ENCODE measurements around the gene PHF2. TPM values are rescaled to one million over a fixed set of nuclear protein-coding genes. Genes with fewer than 3 reads are reported as not detected.

PHF2 gene
- total and polyA plus RNA-seq, 9 of the 15 experiments (the other 6 are each of a cell fraction or from before 2014, with no cell fraction given) = 0.37 to 14.4 (median 8.1) TPM

GRCh38 chr9:93662016-93662638 is 85.7 kb downstream of the PHF2 start:
- no peak overlapping the region for H2AFZ ChIP-seq (ENCODE audit: low read depth, low read length)
- H3K9ac ChIP-seq (ENCODE audit: insufficient read depth in 1 of 2, low read depth in 2 of 2, low read length in 2 of 2) = no peak overlapping the region
- 63% methylated on average over 4 of the region's 4 CpGs for WGBS (ENCODE audit: insufficient coverage, low coverage, missing lambda C conversion rate)
- intact Hi-C loops (cut with micrococcal nuclease) (loop anchor here (10.0 kb wide), 1 partner anchor 87 kb away; the partner anchor contains the start of gene PHF2), in situ Hi-C loops (cut with MboI) (no loop called here)
- BruUV-seq (replicated peaks) = no TSS peak
- no peaks in the 10 kb centered on the region for H3K9me3 ChIP-seq (replicated peaks; ENCODE audit: control insufficient read depth, insufficient read depth, low read depth, low read length)
- FAIRE-seq (no peak), DNase-seq (ENCODE audit: extremely low read depth in 1 of 4, low spot score in 3 of 4) (no peak), ATAC-seq (no peak)
- H3K4me1 ChIP-seq (replicated peaks in 1 of 2; ENCODE audit: control insufficient read depth in 2 of 2, insufficient read depth in 2 of 2, low read length in 2 of 2) = peaks cover 0 to 18% of the 10 kb centered on the region in 2 experiments; a peak in 1 of 5 replicates
- ChIA-PET POLR2A (no interaction called here), CTCF (ENCODE audit: low intra/inter-chr PET ratio) (no interaction called here)
- H3K36me3 ChIP-seq (ENCODE audit: control insufficient read depth, insufficient read depth, low read length) = peaks cover 14% of the 10 kb centered on the region; the same call in 2 of the 3 replicates
- no peak overlapping the region for H3K4me3 ChIP-seq
- H4K20me1 ChIP-seq (replicated peaks; ENCODE audit: control insufficient read depth, insufficient read depth, low read length) = no peaks in the 10 kb centered on the region
- peaks cover 3% of the 10 kb centered on the region for H3K9me1 ChIP-seq (ENCODE audit: control insufficient read depth, insufficient read depth, low read length)
- no peak for TF ChIP-seq ZNF174 (CRISPR knock-in tag; IDR thresholded peaks at IDR 0.05)
- no peak for TF ChIP-seq C11orf30 (IDR thresholded peaks at IDR 0.05; ENCODE audit: low read depth)
- TF ChIP-seq ZNF121 (CRISPR knock-in tag; conservative IDR thresholded peaks at IDR 0.05) = no peak
- TF ChIP-seq CBFA2T3 (IDR thresholded peaks at IDR 0.05) = no peak
- TF ChIP-seq KHSRP (IDR thresholded peaks at IDR 0.05) = no peak
- TF ChIP-seq IRF2 (CRISPR knock-in tag; IDR thresholded peaks at IDR 0.05) = no peak
- H3K27me3 ChIP-seq (ENCODE audit: control insufficient read depth in 2 of 2, insufficient read depth in 2 of 2, low read length in 2 of 2) = no peaks in the 10 kb centered on the region
- no peak overlapping the region for H3K4me2 ChIP-seq (ENCODE audit: insufficient read depth, low read length)
- H3K79me2 ChIP-seq (ENCODE audit: control insufficient read depth, insufficient read depth, low read length) = no peaks in the 10 kb centered on the region
- no peak overlapping the region for H3K27ac ChIP-seq (ENCODE audit: extremely low read depth, low read depth, low read length)

DNA sequence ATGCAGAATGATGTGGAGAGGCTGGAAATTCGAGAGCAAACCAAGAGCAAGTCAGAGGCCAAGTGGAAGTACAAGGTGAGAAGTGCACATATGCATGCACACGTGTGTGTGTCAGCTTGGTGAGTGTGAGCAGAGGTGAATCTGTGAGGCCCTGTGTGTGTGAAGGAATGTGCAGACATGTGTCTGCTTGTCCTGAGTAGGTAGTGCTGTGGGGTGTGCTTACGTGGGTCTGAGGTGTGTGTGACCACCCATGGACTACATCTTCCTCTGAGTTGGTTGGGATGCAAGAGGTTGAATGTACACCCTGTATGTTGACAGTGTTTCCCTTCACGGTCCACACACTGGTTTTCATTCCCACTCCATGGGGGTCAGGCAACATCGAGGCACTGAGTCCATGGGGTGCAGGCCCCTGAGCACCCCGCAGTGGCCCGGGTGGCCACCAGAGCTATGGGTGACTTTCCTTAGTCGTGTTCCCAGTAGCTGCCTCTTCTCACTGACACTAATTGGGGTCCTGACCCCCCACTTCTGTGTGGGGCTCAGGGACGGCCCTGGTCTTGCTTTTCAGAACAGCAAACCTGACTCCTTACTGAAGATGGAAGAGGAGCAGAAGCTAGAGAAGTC is 86.7 kb downstream of the PHF2 start:
- ChIA-PET POLR2A (no interaction called here), CTCF (ENCODE audit: low intra/inter-chr PET ratio) (no interaction called here)
- DNase-seq (ENCODE audit: extremely low read depth in 1 of 4, low spot score in 3 of 4) = no peak
- no peak overlapping the region for H3K9ac ChIP-seq (ENCODE audit: insufficient read depth in 1 of 2, low read depth in 2 of 2, low read length in 2 of 2)
- peaks cover 3% of the 10 kb centered on the region for H3K9me1 ChIP-seq (ENCODE audit: control insufficient read depth, insufficient read depth, low read length)
- FAIRE-seq = no peak
- H3K4me1 ChIP-seq (replicated peaks in 1 of 2; ENCODE audit: control insufficient read depth in 2 of 2, insufficient read depth in 2 of 2, low read length in 2 of 2) = peaks cover 0 to 23% of the 10 kb centered on the region in 2 experiments; a peak in 3 of 5 replicates
- no peaks in the 10 kb centered on the region for H3K9me3 ChIP-seq (replicated peaks; ENCODE audit: control insufficient read depth, insufficient read depth, low read depth, low read length)
- BruUV-seq (replicated peaks) = no TSS peak
- H3K36me3 ChIP-seq (ENCODE audit: control insufficient read depth, insufficient read depth, low read length) = peaks cover 14% of the 10 kb centered on the region; the same call in 2 of the 3 replicates
- intact Hi-C loops (cut with micrococcal nuclease) (loop anchor here (10.0 kb wide), 1 partner anchor 88 kb away; the partner anchor contains the start of gene PHF2), in situ Hi-C loops (cut with MboI) (no loop called here)
- no peak overlapping the region for H2AFZ ChIP-seq (ENCODE audit: low read depth, low read length)
- H3K79me2 ChIP-seq (ENCODE audit: control insufficient read depth, insufficient read depth, low read length) = no peaks in the 10 kb centered on the region
- 68% methylated on average over 9 of the region's 9 CpGs for WGBS (ENCODE audit: insufficient coverage, low coverage, missing lambda C conversion rate)
- peaks cover under 1% of the 10 kb centered on the region for H4K20me1 ChIP-seq (replicated peaks; ENCODE audit: control insufficient read depth, insufficient read depth, low read length)
- no peak overlapping the region for H3K4me2 ChIP-seq (ENCODE audit: insufficient read depth, low read length)
- no peak overlapping the region for H3K4me3 ChIP-seq
- H3K27me3 ChIP-seq (ENCODE audit: control insufficient read depth in 2 of 2, insufficient read depth in 2 of 2, low read length in 2 of 2) = no peaks in the 10 kb centered on the region
- no peak overlapping the region for H3K27ac ChIP-seq (ENCODE audit: extremely low read depth, low read depth, low read length)
- ATAC-seq = no peak
- TF ChIP-seq NR4A1 (CRISPR knock-in tag; IDR thresholded peaks at IDR 0.05) (no peak), NR4A1 (tag; IDR thresholded peaks at IDR 0.05) (no peak), OTX1 (CRISPR knock-in tag; IDR thresholded peaks at IDR 0.05) (no peak), IFI16 (CRISPR knock-in tag; IDR thresholded peaks at IDR 0.05) (no peak), KLF13 (tag; IDR thresholded peaks at IDR 0.05; ENCODE audit: borderline replicate concordance, low read depth) (no peak), ZFPM2 (CRISPR knock-in tag; IDR thresholded peaks at IDR 0.05) (no peak), CHCHD3 (CRISPR knock-in tag; IDR thresholded peaks at IDR 0.05) (no peak), MAFG (tag; conservative IDR thresholded peaks at IDR 0.05) (no peak), ZNF699 (CRISPR knock-in tag; IDR thresholded peaks at IDR 0.05; ENCODE audit: insufficient replicate concordance) (no peak), ZNF12 (CRISPR knock-in tag; IDR thresholded peaks at IDR 0.05) (no peak), ZNF124 (CRISPR knock-in tag; IDR thresholded peaks at IDR 0.05) (no peak), BMI1 (IDR thresholded peaks at IDR 0.05; ENCODE audit: low read length) (no peak), PTTG1 (tag; IDR thresholded peaks at IDR 0.05; ENCODE audit: low read depth) (no peak), KDM1A (IDR thresholded peaks at IDR 0.05) (no peak)
